Vagina (tissue), 2 donors: Measurements from ENCODE around the gene GMNN. TPM values are rescaled to one million over a fixed set of nuclear protein-coding genes. Genes with fewer than 3 reads are reported as not detected.
"Not testable (repeated sequence)": the region's sequence is repeated elsewhere in the genome, so short reads cannot be mapped to it uniquely, and the experiment has no call there.

Source experiments
- DNase-seq, 2 donors: peaks; one replicate each; pipeline ENCODE4 v3.0.0-alpha.2; 2017; ENCODE audit errors: extremely low spot score in 2 of 2
- H3K27ac ChIP-seq: fragments of 200-600 bp; sonication (generic); one replicate; pipeline ENCODE4 v1.5.1; 2019
- H3K27me3 ChIP-seq: fragments of 200-600 bp; sonication (generic); one replicate; pipeline ENCODE4 v1.5.1; 2019
- H3K36me3 ChIP-seq, 2 donors: fragments of 200-600 bp; sonication (generic); one replicate each; pipeline ENCODE4 v1.5.1; 2017 to 2019
- H3K4me1 ChIP-seq: fragments of 200-600 bp; sonication (generic); one replicate; pipeline ENCODE4 v1.5.1; 2019
- H3K4me3 ChIP-seq, 2 donors: fragments of 200-600 bp; sonication (generic); 1 replicate in 1 of 2; 2 replicates in 1 of 2; pipeline ENCODE4 v1.5.1; 2016 to 2019
- H3K9me3 ChIP-seq: fragments of 200-600 bp; sonication (generic); one replicate; pipeline ENCODE4 v1.5.1; 2019
- POLR2A ChIP-seq, 2 donors: fragments of 450-650 bp; IDR thresholded peaks; one replicate each; pipeline ENCODE4 v1.6.1; 2017; ENCODE audit warnings: antibody characterized with exemption in 2 of 2, mild to moderate bottlenecking in 2 of 2, moderate library complexity in 2 of 2
- POLR2AphosphoS5 ChIP-seq, 2 donors: sonication (generic); formaldehyde crosslinking; IDR thresholded peaks; one replicate each; pipeline ENCODE4 v1.9.0; 2017; ENCODE audit warnings: antibody characterized with exemption in 2 of 2, mild to moderate bottlenecking in 2 of 2, low read depth in 1 of 2; ENCODE audit not compliant: insufficient read depth in 1 of 2
- intact Hi-C: fragments of 100-400 bp; cut with DNase I; formaldehyde crosslinking; loops from one replicate; pipeline ENCODE4 v1.15.1; 2023
- total RNA-seq: library from RNA; depleted of rRNA; stranded (reverse); fragments of >200 nt; gene quantifications from one replicate; pipeline ENCODE4 v1.2.3, GENCODE V29; 2016
- TF ChIP-seq, protein P1 (sequence below), 3 experiments: fragments of 450-650 bp in 2 of 3; fragments of 200-600 bp in 1 of 3; sonication (generic) in 1 of 3; IDR thresholded peaks; one replicate each; pipeline ENCODE4 v1.5.1; 2017 to 2019; ENCODE audit warnings: antibody characterized with exemption in 3 of 3, mild to moderate bottlenecking in 2 of 3, moderate library complexity in 2 of 3

GMNN gene
- total RNA-seq, 1 donor from 2014 or later = 13.5 TPM

DNA sequence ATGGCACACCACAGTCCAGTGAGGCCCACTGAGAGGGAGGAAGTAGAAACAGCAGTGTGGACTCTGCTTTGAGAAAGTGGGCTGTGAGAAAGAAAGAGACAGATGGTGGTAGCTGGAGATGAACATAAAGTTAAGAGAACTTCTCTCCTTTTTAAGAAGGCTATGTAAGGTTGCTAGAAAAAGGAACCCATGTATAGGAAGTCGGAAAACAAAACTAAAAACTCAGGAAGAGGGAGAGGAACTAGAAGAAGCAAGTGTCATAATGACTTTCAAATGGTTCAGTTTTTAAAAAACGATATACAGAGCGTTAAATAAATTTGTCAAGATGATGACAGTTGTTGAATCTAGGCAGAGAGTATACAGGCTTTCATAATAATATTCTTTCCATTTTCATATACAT lies 25.4 kb upstream of the GMNN start:
- H3K27ac ChIP-seq = no peak overlapping the region
- no peak for DNase-seq

DNA sequence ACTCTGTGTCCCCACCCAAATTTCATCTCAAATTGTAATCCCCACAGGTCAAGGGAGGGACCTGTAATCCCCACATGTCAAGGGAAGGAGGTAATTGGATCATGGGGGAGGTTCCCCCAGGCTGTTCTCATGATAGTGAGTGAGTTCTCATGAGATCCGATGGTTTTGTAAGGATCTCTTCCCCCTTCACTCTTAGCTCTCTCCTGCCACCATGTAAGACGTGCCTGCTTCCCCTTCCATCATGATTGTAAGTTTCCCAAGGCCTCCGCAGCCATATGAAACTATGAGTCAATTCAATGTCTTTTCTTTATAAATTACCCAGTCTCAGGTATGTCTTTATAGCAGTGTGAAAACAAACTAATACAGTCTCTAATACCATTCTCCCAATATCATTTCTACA lies 23.9 kb upstream of the GMNN start:
- H3K27ac ChIP-seq, DNase-seq, H3K9me3 ChIP-seq, intact Hi-C loops, H3K4me1 ChIP-seq, H3K4me3 ChIP-seq, H3K27me3 ChIP-seq, H3K36me3 ChIP-seq: not testable (repeated sequence)

More for the DNA sequence above, 25.4 kb upstream of the GMNN start:
- no peak overlapping the region for H3K4me3 ChIP-seq
- intact Hi-C loops = no loop called here
- H3K9me3 ChIP-seq = no peaks in the 10 kb centered on the region
- no peaks in the 10 kb centered on the region for H3K36me3 ChIP-seq
- TF ChIP-seq, protein P1, sequence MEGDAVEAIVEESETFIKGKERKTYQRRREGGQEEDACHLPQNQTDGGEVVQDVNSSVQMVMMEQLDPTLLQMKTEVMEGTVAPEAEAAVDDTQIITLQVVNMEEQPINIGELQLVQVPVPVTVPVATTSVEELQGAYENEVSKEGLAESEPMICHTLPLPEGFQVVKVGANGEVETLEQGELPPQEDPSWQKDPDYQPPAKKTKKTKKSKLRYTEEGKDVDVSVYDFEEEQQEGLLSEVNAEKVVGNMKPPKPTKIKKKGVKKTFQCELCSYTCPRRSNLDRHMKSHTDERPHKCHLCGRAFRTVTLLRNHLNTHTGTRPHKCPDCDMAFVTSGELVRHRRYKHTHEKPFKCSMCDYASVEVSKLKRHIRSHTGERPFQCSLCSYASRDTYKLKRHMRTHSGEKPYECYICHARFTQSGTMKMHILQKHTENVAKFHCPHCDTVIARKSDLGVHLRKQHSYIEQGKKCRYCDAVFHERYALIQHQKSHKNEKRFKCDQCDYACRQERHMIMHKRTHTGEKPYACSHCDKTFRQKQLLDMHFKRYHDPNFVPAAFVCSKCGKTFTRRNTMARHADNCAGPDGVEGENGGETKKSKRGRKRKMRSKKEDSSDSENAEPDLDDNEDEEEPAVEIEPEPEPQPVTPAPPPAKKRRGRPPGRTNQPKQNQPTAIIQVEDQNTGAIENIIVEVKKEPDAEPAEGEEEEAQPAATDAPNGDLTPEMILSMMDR (IDR thresholded peaks at IDR 0.05) = no peak
- TF ChIP-seq POLR2A (IDR thresholded peaks at IDR 0.05) = no peak
- TF ChIP-seq POLR2AphosphoS5 (IDR thresholded peaks at IDR 0.05; ENCODE audit: insufficient read depth in 1 of 2, low read depth in 1 of 2) = no peak
- no peaks in the 10 kb centered on the region for H3K4me1 ChIP-seq
- H3K27me3 ChIP-seq = no peaks in the 10 kb centered on the region

DNA sequence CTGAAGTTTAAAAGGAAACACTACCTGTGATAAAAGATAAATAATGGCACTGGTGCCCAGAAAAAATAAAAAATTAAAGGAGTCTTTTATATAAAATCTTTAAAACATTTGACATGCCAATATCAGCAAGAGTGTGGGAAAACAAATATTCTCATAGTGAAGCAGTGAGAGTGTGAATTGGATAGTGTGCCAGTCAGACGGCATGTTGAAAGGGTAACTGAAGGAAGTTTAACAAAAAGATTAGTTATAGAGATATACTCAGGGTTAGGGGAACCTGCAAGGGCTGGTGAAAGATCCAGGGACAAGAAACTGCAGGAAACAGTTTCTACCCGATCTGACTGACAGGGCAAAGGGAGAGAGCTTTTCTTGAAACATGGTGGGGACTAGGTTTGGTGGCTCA lies 22.2 kb upstream of the GMNN start:
- Histone ChIP-seq H3K27ac (no peak overlapping the region), H3K4me3 (no peak overlapping the region), H3K9me3 (no peaks in the 10 kb centered on the region), H3K27me3 (no peaks in the 10 kb centered on the region), H3K36me3 (no peaks in the 10 kb centered on the region), H3K4me1 (no peaks in the 10 kb centered on the region)
- TF ChIP-seq, protein P1 (IDR thresholded peaks at IDR 0.05) = no peak
- no peak for DNase-seq
- intact Hi-C loops = no loop called here

DNA sequence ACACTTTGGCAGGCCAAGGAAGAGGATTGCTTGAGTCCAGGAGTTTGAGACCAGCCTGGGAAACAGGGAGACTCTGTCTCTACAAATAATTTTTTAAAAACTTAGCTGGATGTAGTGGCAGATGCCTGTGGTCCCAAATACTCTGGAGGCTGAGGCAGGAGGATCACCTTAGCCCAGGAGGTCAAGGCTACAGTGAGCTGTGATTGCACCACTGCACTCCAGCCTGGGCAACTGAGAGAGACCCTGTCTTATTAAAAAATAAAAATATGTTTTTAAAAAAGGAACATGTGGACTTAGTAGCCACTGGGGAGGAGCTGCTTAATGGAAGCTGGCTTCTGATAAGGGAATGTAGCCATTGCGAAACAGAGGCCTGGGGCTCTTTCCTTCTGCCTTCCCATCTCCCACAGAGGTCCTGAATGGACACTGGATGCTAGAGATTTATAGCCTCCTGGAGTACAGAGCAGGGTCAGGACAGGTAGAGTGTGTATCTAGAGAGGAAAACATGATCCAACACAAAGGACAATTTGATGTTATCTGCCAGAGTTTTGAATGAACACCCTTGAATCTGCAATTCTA lies 21.7 kb upstream of the GMNN start:
- Histone ChIP-seq H3K4me1 (no peaks in the 10 kb centered on the region), H3K27me3 (no peaks in the 10 kb centered on the region), H3K9me3 (no peaks in the 10 kb centered on the region), H3K4me3 (no peak overlapping the region), H3K27ac (no peak overlapping the region), H3K36me3 (no peaks in the 10 kb centered on the region)
- no peak for DNase-seq
- intact Hi-C loops = no loop called here
- TF ChIP-seq POLR2AphosphoS5 (IDR thresholded peaks at IDR 0.05; ENCODE audit: insufficient read depth in 1 of 2, low read depth in 1 of 2) (no peak), POLR2A (IDR thresholded peaks at IDR 0.05) (no peak)
- TF ChIP-seq, protein P1 (IDR thresholded peaks at IDR 0.05) = no peak

DNA sequence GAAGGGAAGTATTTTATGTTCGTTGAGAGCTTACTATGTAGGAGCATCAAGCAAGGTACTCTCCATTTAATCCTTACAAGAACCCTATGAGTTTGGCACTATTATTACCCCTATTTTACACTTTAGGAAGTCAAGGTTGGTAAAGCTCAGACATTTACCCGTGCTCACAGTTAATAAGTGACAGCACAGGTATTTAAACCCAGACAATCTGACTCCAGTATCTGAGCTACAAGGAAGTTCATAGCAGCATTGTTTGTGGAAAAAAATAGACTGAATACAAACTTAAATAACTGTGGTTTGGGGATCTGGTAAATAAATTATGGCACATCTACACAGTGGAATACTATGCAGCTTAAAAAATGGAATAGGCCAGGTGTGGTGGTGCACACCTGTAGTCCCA lies 21.2 kb upstream of the GMNN start:
- no peak for DNase-seq
- intact Hi-C loops = no loop called here
- no peak for TF ChIP-seq POLR2A (IDR thresholded peaks at IDR 0.05)
- TF ChIP-seq, protein P1 (IDR thresholded peaks at IDR 0.05) = no peak
- no peak for TF ChIP-seq POLR2AphosphoS5 (IDR thresholded peaks at IDR 0.05; ENCODE audit: insufficient read depth in 1 of 2, low read depth in 1 of 2)
- H3K27me3 ChIP-seq = no peaks in the 10 kb centered on the region
- no peak overlapping the region for H3K27ac ChIP-seq
- no peaks in the 10 kb centered on the region for H3K36me3 ChIP-seq
- H3K4me3 ChIP-seq = no peak overlapping the region
- no peaks in the 10 kb centered on the region for H3K9me3 ChIP-seq
- H3K4me1 ChIP-seq = no peaks in the 10 kb centered on the region

DNA sequence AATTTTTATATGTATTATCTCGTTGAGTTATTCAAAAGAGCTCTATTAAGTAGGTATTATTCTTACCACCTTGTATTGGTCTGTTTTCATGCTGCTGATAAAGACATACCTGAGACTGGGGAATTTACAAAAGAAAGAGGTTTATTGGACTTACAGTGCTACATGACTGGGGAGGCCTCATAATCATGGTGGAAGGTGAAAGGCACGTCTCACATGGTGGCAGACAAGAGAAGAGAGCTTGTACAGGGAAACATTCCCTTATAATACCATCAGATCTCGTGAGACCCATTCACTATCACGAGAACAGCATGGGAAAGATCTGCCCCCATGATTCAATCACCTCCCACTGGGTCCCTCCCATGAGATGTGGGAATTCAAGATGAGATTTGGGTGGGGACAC lies 20.4 kb upstream of the GMNN start:
- H3K4me1 ChIP-seq, H3K27me3 ChIP-seq, intact Hi-C loops, H3K4me3 ChIP-seq, H3K9me3 ChIP-seq, H3K36me3 ChIP-seq, DNase-seq, H3K27ac ChIP-seq: not testable (repeated sequence)
